Measurements from ENCODE around the gene SLIT3. TPM values are rescaled to one million over a fixed set of nuclear protein-coding genes. Genes with fewer than 3 reads are reported as not detected.

SLIT3 gene
- total and polyA plus RNA-seq, 10 of the 15 experiments (the other 5 are each of a cell fraction or from before 2014, with no cell fraction given): 0.05 TPM; not detected in 9

DNA sequence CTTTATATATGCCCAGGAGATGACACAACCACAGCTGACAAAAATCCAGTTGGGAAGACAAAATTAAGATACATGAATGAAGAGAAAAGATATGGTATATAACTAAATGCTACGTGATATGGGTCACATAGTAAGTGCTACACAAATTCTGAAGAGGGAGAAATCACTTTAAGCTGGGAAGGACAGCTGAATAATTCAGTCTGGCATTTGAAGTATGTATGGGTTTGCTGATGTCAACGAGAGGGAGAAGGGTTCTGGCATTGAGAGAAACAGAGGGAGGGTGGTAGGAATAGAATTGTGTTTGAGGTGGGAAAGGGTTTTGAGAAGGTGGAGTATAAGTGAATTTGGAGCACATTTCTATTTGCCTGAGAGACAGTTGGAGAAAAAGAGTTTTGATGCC lies 6.7 kb upstream of the SLIT3 start:
- no peak for FAIRE-seq

More for the DNA sequence above, 6.7 kb upstream of the SLIT3 start:
- CTCF ChIA-PET: interaction anchor here (0.6 to 0.9 kb wide), 2 partner anchors 22 to 597 kb away, joined by 3 to 4 read pairs; no protein-coding TSS in a partner anchor
- in situ Hi-C loops (cut with MboI) (loop anchor here (10.0 kb wide), 2 partner anchors 633 to 1043 kb away; no protein-coding TSS in a partner anchor), intact Hi-C loops (cut with micrococcal nuclease; ENCODE audit: unreplicated experiment) (no loop called here)
- no peaks in the 10 kb centered on the region for H3K9me3 ChIP-seq (replicated peaks; ENCODE audit: control insufficient read depth, insufficient read depth, low read length)
- H3K36me3 ChIP-seq (ENCODE audit: control insufficient read depth in 2 of 2, insufficient read depth in 2 of 2, low read length in 1 of 2): no peaks in the 10 kb centered on the region
- H3K4me2 ChIP-seq (ENCODE audit: control insufficient read depth, insufficient read depth): no peak overlapping the region
- RAD21 ChIA-PET (ENCODE audit: unreplicated experiment): no interaction called here
- 5% methylated on average over 2 of the region's 2 CpGs for WGBS (ENCODE audit: insufficient coverage, insufficient replicate concordance, low lambda C conversion rate, missing lambda C conversion rate)
- no peaks in the 10 kb centered on the region for H3K4me1 ChIP-seq (ENCODE audit: control insufficient read depth, insufficient read depth, low read length)
- no TSS peak for BruUV-seq (replicated peaks)
- SMC1A ChIA-PET (ENCODE audit: uncharacterized antibody, unreplicated experiment): no interaction called here
- TF ChIP-seq GABPA (IDR thresholded peaks at IDR 0.05; ENCODE audit: low read depth) (no peak), ASH2L (IDR thresholded peaks at IDR 0.05; ENCODE audit: borderline replicate concordance, low read depth) (no peak), FOS (IDR thresholded peaks at IDR 0.05; ENCODE audit: borderline replicate concordance, extremely low read depth, insufficient read length) (no peak), EGR1 (IDR thresholded peaks at IDR 0.05; ENCODE audit: borderline replicate concordance in 1 of 2, low read depth in 2 of 2, low read length in 2 of 2) (no peak), LARP7 (IDR thresholded peaks at IDR 0.05) (no peak)
- TF ChIP-seq, protein P1, sequence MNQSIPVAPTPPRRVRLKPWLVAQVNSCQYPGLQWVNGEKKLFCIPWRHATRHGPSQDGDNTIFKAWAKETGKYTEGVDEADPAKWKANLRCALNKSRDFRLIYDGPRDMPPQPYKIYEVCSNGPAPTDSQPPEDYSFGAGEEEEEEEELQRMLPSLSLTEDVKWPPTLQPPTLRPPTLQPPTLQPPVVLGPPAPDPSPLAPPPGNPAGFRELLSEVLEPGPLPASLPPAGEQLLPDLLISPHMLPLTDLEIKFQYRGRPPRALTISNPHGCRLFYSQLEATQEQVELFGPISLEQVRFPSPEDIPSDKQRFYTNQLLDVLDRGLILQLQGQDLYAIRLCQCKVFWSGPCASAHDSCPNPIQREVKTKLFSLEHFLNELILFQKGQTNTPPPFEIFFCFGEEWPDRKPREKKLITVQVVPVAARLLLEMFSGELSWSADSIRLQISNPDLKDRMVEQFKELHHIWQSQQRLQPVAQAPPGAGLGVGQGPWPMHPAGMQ (IDR thresholded peaks at IDR 0.05; ENCODE audit: borderline replicate concordance): no peak
- TF ChIP-seq, protein P2, sequence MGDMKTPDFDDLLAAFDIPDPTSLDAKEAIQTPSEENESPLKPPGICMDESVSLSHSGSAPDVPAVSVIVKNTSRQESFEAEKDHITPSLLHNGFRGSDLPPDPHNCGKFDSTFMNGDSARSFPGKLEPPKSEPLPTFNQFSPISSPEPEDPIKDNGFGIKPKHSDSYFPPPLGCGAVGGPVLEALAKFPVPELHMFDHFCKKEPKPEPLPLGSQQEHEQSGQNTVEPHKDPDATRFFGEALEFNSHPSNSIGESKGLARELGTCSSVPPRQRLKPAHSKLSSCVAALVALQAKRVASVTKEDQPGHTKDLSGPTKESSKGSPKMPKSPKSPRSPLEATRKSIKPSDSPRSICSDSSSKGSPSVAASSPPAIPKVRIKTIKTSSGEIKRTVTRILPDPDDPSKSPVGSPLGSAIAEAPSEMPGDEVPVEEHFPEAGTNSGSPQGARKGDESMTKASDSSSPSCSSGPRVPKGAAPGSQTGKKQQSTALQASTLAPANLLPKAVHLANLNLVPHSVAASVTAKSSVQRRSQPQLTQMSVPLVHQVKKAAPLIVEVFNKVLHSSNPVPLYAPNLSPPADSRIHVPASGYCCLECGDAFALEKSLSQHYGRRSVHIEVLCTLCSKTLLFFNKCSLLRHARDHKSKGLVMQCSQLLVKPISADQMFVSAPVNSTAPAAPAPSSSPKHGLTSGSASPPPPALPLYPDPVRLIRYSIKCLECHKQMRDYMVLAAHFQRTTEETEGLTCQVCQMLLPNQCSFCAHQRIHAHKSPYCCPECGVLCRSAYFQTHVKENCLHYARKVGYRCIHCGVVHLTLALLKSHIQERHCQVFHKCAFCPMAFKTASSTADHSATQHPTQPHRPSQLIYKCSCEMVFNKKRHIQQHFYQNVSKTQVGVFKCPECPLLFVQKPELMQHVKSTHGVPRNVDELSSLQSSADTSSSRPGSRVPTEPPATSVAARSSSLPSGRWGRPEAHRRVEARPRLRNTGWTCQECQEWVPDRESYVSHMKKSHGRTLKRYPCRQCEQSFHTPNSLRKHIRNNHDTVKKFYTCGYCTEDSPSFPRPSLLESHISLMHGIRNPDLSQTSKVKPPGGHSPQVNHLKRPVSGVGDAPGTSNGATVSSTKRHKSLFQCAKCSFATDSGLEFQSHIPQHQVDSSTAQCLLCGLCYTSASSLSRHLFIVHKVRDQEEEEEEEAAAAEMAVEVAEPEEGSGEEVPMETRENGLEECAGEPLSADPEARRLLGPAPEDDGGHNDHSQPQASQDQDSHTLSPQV (IDR thresholded peaks at IDR 0.05): no peak
- TF ChIP-seq, protein P3, sequence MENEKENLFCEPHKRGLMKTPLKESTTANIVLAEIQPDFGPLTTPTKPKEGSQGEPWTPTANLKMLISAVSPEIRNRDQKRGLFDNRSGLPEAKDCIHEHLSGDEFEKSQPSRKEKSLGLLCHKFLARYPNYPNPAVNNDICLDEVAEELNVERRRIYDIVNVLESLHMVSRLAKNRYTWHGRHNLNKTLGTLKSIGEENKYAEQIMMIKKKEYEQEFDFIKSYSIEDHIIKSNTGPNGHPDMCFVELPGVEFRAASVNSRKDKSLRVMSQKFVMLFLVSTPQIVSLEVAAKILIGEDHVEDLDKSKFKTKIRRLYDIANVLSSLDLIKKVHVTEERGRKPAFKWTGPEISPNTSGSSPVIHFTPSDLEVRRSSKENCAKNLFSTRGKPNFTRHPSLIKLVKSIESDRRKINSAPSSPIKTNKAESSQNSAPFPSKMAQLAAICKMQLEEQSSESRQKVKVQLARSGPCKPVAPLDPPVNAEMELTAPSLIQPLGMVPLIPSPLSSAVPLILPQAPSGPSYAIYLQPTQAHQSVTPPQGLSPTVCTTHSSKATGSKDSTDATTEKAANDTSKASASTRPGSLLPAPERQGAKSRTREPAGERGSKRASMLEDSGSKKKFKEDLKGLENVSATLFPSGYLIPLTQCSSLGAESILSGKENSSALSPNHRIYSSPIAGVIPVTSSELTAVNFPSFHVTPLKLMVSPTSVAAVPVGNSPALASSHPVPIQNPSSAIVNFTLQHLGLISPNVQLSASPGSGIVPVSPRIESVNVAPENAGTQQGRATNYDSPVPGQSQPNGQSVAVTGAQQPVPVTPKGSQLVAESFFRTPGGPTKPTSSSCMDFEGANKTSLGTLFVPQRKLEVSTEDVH (IDR thresholded peaks at IDR 0.05; ENCODE audit: low read depth, partially characterized antibody): no peak
- peaks cover 0 to 2% of the 10 kb centered on the region in 2 experiments; a peak in 2 of 4 replicates for H3K27me3 ChIP-seq (replicated peaks in 1 of 2; ENCODE audit: control insufficient read depth in 2 of 2, insufficient read depth in 2 of 2, low read length in 1 of 2)
- DNase-seq (ENCODE audit: low read depth, low spot score) (no peak), ATAC-seq (no peak)
- POLR2A ChIA-PET: no interaction called here
- H2AFZ ChIP-seq (ENCODE audit: control insufficient read depth, low read depth, low read length): no peak overlapping the region
- no peak overlapping the region for H3K9ac ChIP-seq (ENCODE audit: control insufficient read depth, insufficient read depth, low read length)
- H3K4me3 ChIP-seq: no peak overlapping the region
- no peaks in the 10 kb centered on the region for H3K79me2 ChIP-seq (ENCODE audit: control insufficient read depth, insufficient read depth, low read length)
- H3K27ac ChIP-seq (ENCODE audit: control insufficient read depth, insufficient read depth): no peak overlapping the region
- no peaks in the 10 kb centered on the region for H4K20me1 ChIP-seq (ENCODE audit: control insufficient read depth, insufficient read depth)
